H1 (cell line): ENCODE measurements around the gene PRPF6. TPM values are rescaled to one million over a fixed set of nuclear protein-coding genes. Genes with fewer than 3 reads are reported as not detected.

Source experiments
- CTCF ChIA-PET: fragments of 300-600 bp; sonication (Branson Sonifier 250); formaldehyde crosslinking; loops from one replicate; lab custom pipeline; 2021; ENCODE audit not compliant: partially characterized antibody; lab: Charles Lee
- POLR2A ChIA-PET: fragments of 300-600 bp; sonication (Branson Sonifier 250); formaldehyde crosslinking; loops from one replicate; lab custom pipeline; 2021; ENCODE audit warnings: inconsistent platforms; ENCODE audit not compliant: partially characterized antibody; lab: Charles Lee
- DNase-seq, 2 experiments: peaks; one replicate each; pipeline versions ENCODE4 v3.0.0 to v3.0.0-alpha.2; 2010 to 2022; ENCODE audit warnings: low spot score in 2 of 2, low read depth in 1 of 2, mixed read lengths in 1 of 2
- FAIRE-seq: peaks from 2 replicates; lab custom pipeline; 2011; peaks lifted over from hg19 to GRCh38; lab: Jason Lieb, UNC
- H2AFZ ChIP-seq: 2 replicates; pipeline ENCODE4 v1.8.1; 2012; ENCODE audit warnings: low read length, inconsistent platforms
- H2AK5ac ChIP-seq: 2 replicates; pipeline ENCODE4 v1.6.1; 2013; ENCODE audit warnings: low read depth, low read length
- H2BK120ac ChIP-seq: replicated peaks from 2 replicates; pipeline ENCODE3; 2013; ENCODE audit warnings: low read depth, low read length, inconsistent platforms
- H2BK12ac ChIP-seq: 2 replicates; pipeline ENCODE4 v1.6.1; 2013; ENCODE audit warnings: low read depth, low read length
- H2BK15ac ChIP-seq: 2 replicates; pipeline ENCODE4 v1.6.1; 2013; ENCODE audit warnings: low read length
- H2BK20ac ChIP-seq: 2 replicates; pipeline ENCODE4 v1.6.1; 2013; ENCODE audit warnings: low read length
- H2BK5ac ChIP-seq: 2 replicates; pipeline ENCODE4 v1.6.1; 2013; ENCODE audit warnings: low read depth, low read length
- H3K14ac ChIP-seq: 2 replicates; pipeline ENCODE4 v1.6.1; 2013; ENCODE audit warnings: inconsistent platforms; ENCODE audit not compliant: insufficient read length
- H3K18ac ChIP-seq: 2 replicates; pipeline ENCODE4 v1.6.1; 2013; ENCODE audit warnings: low read length; ENCODE audit errors: extremely low read depth
- H3K23ac ChIP-seq: 2 replicates; pipeline ENCODE4 v1.6.1; 2013; ENCODE audit warnings: inconsistent platforms; ENCODE audit not compliant: insufficient read length
- H3K23me2 ChIP-seq: 2 replicates; pipeline ENCODE4 v1.6.1; 2013; ENCODE audit warnings: low read depth, low read length
- H3K27ac ChIP-seq: 2 replicates; pipeline ENCODE4 v1.6.1; 2011; ENCODE audit warnings: low read depth, low read length, inconsistent platforms
- H3K27me3 ChIP-seq, 4 experiments: replicated peaks in 1 of 4; 1 replicate in 1 of 4; 2 replicates in 3 of 4; pipeline versions ENCODE4 v1.6.1 to v1.8.1; 2011 to 2013; ENCODE audit warnings: low read length in 3 of 4, mild to moderate bottlenecking in 3 of 4, inconsistent platforms in 2 of 4, mixed read lengths in 2 of 4, moderate library complexity in 1 of 4; ENCODE audit not compliant: control insufficient read depth in 3 of 4, insufficient read depth in 3 of 4; ENCODE audit errors: extremely low read depth in 1 of 4
- H3K36me3 ChIP-seq, 4 experiments: 2 replicates each; pipeline versions ENCODE4 v1.6.1 to v1.8.1; 2011 to 2013; ENCODE audit warnings: mild to moderate bottlenecking in 4 of 4, low read length in 3 of 4, moderate library complexity in 2 of 4, control low read depth in 1 of 4, inconsistent platforms in 1 of 4; ENCODE audit not compliant: insufficient read depth in 4 of 4, control insufficient read depth in 2 of 4
- H3K4ac ChIP-seq: replicated peaks from 2 replicates; pipeline ENCODE3; 2013; ENCODE audit warnings: low read length, low read depth, mixed read lengths, inconsistent platforms; ENCODE audit not compliant: insufficient read length
- H3K4me1 ChIP-seq, 4 experiments: replicated peaks in 1 of 4; 1 replicate in 1 of 4; 2 replicates in 3 of 4; pipeline versions ENCODE4 v1.6.1 to v1.8.1; 2011 to 2013; ENCODE audit warnings: low read length in 3 of 4, inconsistent platforms in 2 of 4, mixed read lengths in 1 of 4; ENCODE audit not compliant: insufficient read depth in 4 of 4, control insufficient read depth in 3 of 4
- H3K4me2 ChIP-seq, 2 experiments: 2 replicates each; pipeline versions ENCODE4 v1.6.1 to v1.8.1; 2011 to 2013; ENCODE audit warnings: low read depth in 2 of 2, low read length in 2 of 2, control low read depth in 1 of 2, inconsistent platforms in 1 of 2, mild to moderate bottlenecking in 1 of 2; ENCODE audit not compliant: insufficient read depth in 1 of 2
- H3K4me3 ChIP-seq, 4 experiments: fragments of 200-600, 300-600 bp in 1 of 4; sonication (generic), shearing (Covaris generic), sonication (Bioruptor Twin) in 1 of 4; 2 replicates each; pipeline versions ENCODE4 v1.5.1 to v1.8.1; 2011 to 2016; ENCODE audit warnings: low read length in 4 of 4, low read depth in 3 of 4, control low read depth in 2 of 4, inconsistent platforms in 2 of 4, mild to moderate bottlenecking in 2 of 4, mixed read lengths in 1 of 4, moderate library complexity in 1 of 4; ENCODE audit not compliant: insufficient read depth in 2 of 4; ENCODE audit errors: extremely low read depth in 1 of 4
- H3K56ac ChIP-seq: replicated peaks from 2 replicates; pipeline ENCODE3; 2013; ENCODE audit warnings: low read depth, mild to moderate bottlenecking, mixed read lengths, low read length, inconsistent platforms; ENCODE audit not compliant: insufficient read length
- H3K79me1 ChIP-seq: 2 replicates; pipeline ENCODE4 v1.6.1; 2013; ENCODE audit warnings: low read depth, low read length, control low read depth
- H3K79me2 ChIP-seq, 2 experiments: 2 replicates each; pipeline versions ENCODE4 v1.6.1 to v1.8.1; 2012 to 2013; ENCODE audit warnings: low read length in 2 of 2, mild to moderate bottlenecking in 2 of 2, inconsistent platforms in 1 of 2; ENCODE audit not compliant: insufficient read depth in 2 of 2, control insufficient read depth in 1 of 2
- H3K9ac ChIP-seq, 4 experiments: replicated peaks in 1 of 4; 1 replicate in 1 of 4; 2 replicates in 3 of 4; pipeline versions ENCODE4 v1.6.1 to v1.8.1; 2011 to 2013; ENCODE audit warnings: low read depth in 3 of 4, low read length in 3 of 4, control low read depth in 2 of 4, mild to moderate bottlenecking in 2 of 4, moderate library complexity in 2 of 4, inconsistent platforms in 1 of 4; ENCODE audit errors: extremely low read depth in 1 of 4
- H3K9me3 ChIP-seq, 2 experiments: 2 replicates each; pipeline versions ENCODE4 v1.6.1 to v1.8.1; 2012 to 2013; ENCODE audit warnings: mild to moderate bottlenecking in 2 of 2, moderate library complexity in 2 of 2, control low read depth in 1 of 2, inconsistent platforms in 1 of 2, low read depth in 1 of 2, low read length in 1 of 2, mixed read lengths in 1 of 2; ENCODE audit not compliant: insufficient read depth in 2 of 2
- H4K20me1 ChIP-seq, 2 experiments: replicated peaks in 1 of 2; 2 replicates each; pipeline versions ENCODE3 to v1.8.1; 2011 to 2013; ENCODE audit warnings: inconsistent platforms in 2 of 2, low read length in 2 of 2, mild to moderate bottlenecking in 1 of 2; ENCODE audit not compliant: insufficient read depth in 2 of 2, control insufficient read depth in 1 of 2
- H4K5ac ChIP-seq: 2 replicates; pipeline ENCODE4 v1.6.1; 2013; ENCODE audit warnings: low read length, low read depth, mixed read lengths, inconsistent platforms; ENCODE audit not compliant: insufficient read length
- H4K8ac ChIP-seq: 2 replicates; pipeline ENCODE4 v1.8.0; 2013; ENCODE audit warnings: mild to moderate bottlenecking, moderate library complexity, low read length, inconsistent platforms; ENCODE audit not compliant: insufficient read depth; ENCODE audit errors: extremely low read depth
- H4K91ac ChIP-seq: replicated peaks from 2 replicates; pipeline ENCODE3; 2013; ENCODE audit warnings: low read length, mixed read lengths, inconsistent platforms; ENCODE audit not compliant: insufficient read length
- ASH2L ChIP-seq: fragments of 200-600, 300-600 bp; sonication (generic); IDR thresholded peaks from one replicate; pipeline ENCODE4 v1.7.1; 2017; ENCODE audit warnings: low read length
- JUND ChIP-seq: IDR thresholded peaks from 2 replicates; pipeline ENCODE4 v1.6.1; 2011; ENCODE audit warnings: mild to moderate bottlenecking, improper control_type of control experiment, low read length
- NANOG ChIP-seq: IDR thresholded peaks from 2 replicates; pipeline ENCODE4 v1.6.1; 2011; ENCODE audit warnings: low read length, low read depth, mild to moderate bottlenecking, inconsistent platforms; ENCODE audit not compliant: insufficient read depth, poor library complexity, severe bottlenecking
- TAF1 ChIP-seq: IDR thresholded peaks from 2 replicates; pipeline ENCODE4 v1.6.1; 2011; ENCODE audit warnings: mild to moderate bottlenecking, low read depth, low read length
- TBP ChIP-seq: IDR thresholded peaks from 2 replicates; pipeline ENCODE4 v1.6.1; 2011; ENCODE audit warnings: low read depth, low read length, improper control_type of control experiment
- ZNF274 ChIP-seq: IDR thresholded peaks from 2 replicates; pipeline ENCODE4 v1.7.0; 2012; ENCODE audit warnings: low read length, borderline replicate concordance; ENCODE audit errors: extremely low read depth
- WGBS, 2 experiments: shearing (Covaris generic) in 1 of 2; methylation state at CpG; one replicate each; pipeline versions ENCODE4 v1.1.6 to v1.1.7; 2013 to 2015; ENCODE audit warnings: low lambda C conversion rate in 2 of 2, mixed read lengths in 2 of 2, inconsistent platforms in 1 of 2, low coverage in 1 of 2, missing lambda C conversion rate in 1 of 2; ENCODE audit not compliant: insufficient replicate concordance in 2 of 2, insufficient coverage in 1 of 2, insufficient read length in 1 of 2; ENCODE audit errors: extremely low coverage in 1 of 2, missing lambda C conversion rate in 1 of 2; 5-methylcytosine and 5-hydroxymethylcytosine counted together
- polyA plus RNA-seq, 7 experiments: library from polyadenylated mRNA; depleted of rRNA in 3 of 7; stranded (reverse) in 5 of 7; unstranded in 2 of 7; fragments of >200 nt in 5 of 7; fragments of 200-250 nt in 2 of 7; gene quantifications; 1 replicate in 5 of 7; 2 replicates in 1 of 7; 4 replicates in 1 of 7; pipeline versions ENCODE4 v1.2.1 to v1.2.3, GENCODE V29; 2011 to 2013; ENCODE audit warnings: missing spikeins in 2 of 7, mixed read lengths in 2 of 7
- total RNA-seq: library from RNA; stranded (reverse); fragmentation: NEBNext Ultra II Directional; extraction: Animal tissue kit (Norgen Biotek cat#: 25700); gene quantifications from 2 replicates; pipeline ENCODE4 v1.2.1, GENCODE V29; 2021

The PRPF6 gene
- total and polyA plus RNA-seq, 2 of the 8 experiments (the other 6 are each of a cell fraction or from before 2014, with no cell fraction given), result 27.9 to 76.9 TPM

DNA sequence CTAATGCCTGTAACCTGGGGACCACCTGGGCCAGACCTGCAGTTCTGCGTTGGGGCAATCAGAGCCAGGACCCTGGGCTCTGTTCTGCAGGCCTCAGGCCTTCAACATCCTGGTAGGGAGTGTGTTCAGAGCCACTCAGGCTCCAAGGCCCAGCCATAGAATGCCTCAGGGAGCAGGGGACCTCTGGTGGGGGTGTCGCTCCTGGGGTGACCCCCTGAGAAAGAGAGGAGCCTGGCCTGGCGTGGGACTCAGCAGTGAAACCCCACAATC lies 37.2 kb upstream of the PRPF6 start:
- Histone ChIP-seq H3K27ac (no peak overlapping the region), H3K27me3 (no peaks in the 10 kb centered on the region), H3K56ac (no peak overlapping the region), H4K20me1 (peaks cover 20 to 39% of the 10 kb centered on the region in 2 experiments), H3K23me2 (peaks cover 10% of the 10 kb centered on the region), H4K5ac (no peak overlapping the region), H4K8ac (no peak overlapping the region), H3K4me3 (no peak overlapping the region), H3K4me2 (no peak overlapping the region), H4K91ac (no peak overlapping the region), H2BK15ac (no peak overlapping the region), H3K36me3 (peaks cover 3 to 21% (median 14%) of the 10 kb centered on the region in 4 experiments; a peak in 5 of 8 replicates), H2BK120ac (no peak overlapping the region), H2BK12ac (no peak overlapping the region), H3K79me1 (peaks cover 5% of the 10 kb centered on the region), H2BK20ac (no peak overlapping the region), H2AK5ac (no peak overlapping the region), H3K4ac (no peak overlapping the region), H3K9me3 (no peaks in the 10 kb centered on the region), H2AFZ (no peak overlapping the region), H3K14ac (no peak overlapping the region), H3K9ac (no peak overlapping the region), H3K23ac (no peak overlapping the region), H3K4me1 (peaks cover 0 to 31% (median 14%) of the 10 kb centered on the region in 4 experiments; a peak in 6 of 7 replicates), H3K18ac (no peak overlapping the region), H3K79me2 (peaks cover 0 to 27% of the 10 kb centered on the region in 2 experiments; a peak in 1 of 4 replicates), H2BK5ac (peak overlapping the region; percentile 78; the same call in 1 of the 2 replicates)
- FAIRE-seq, result no peak
- 97% methylated on average over 3 of the region's 3 CpGs; no CpG with 5 or more reads in 1 of the 2 experiments for WGBS, 2 experiments
- no peak for DNase-seq
- POLR2A ChIA-PET, result interaction anchor here (1.8 to 7.8 kb wide), 3 partner anchors 8 to 18 kb away, joined by 5 to 68 read pairs (median 15); partner anchors contain the start of gene UCKL1
- no peak for TF ChIP-seq JUND
- TF ChIP-seq TAF1, result no peak
- no peak for TF ChIP-seq TBP
- TF ChIP-seq ZNF274, result no peak
- TF ChIP-seq ASH2L, result no peak
- TF ChIP-seq NANOG, result no peak
- CTCF ChIA-PET, result interaction anchor here (1.0 to 5.4 kb wide), 4 partner anchors 9 to 53 kb away, joined by 3 to 28 read pairs (median 3); partner anchors contain the start of gene SAMD10
